Osteoblast (primary cell): ENCODE measurements around the gene MALRD1. TPM values are rescaled to one million over a fixed set of nuclear protein-coding genes. Genes with fewer than 3 reads are reported as not detected.

Experiments
- DNase-seq: peaks from one replicate; pipeline ENCODE4 v3.0.0; 2011; ENCODE audit warnings: low spot score, mixed read lengths; ENCODE audit not compliant: insufficient read length; ENCODE audit errors: missing footprints
- H2AFZ ChIP-seq: 2 replicates; pipeline ENCODE4 v1.6.0; 2011; ENCODE audit warnings: mild to moderate bottlenecking, low read length
- H3K27ac ChIP-seq: 2 replicates; pipeline ENCODE4 v1.5.1; 2011; ENCODE audit warnings: mild to moderate bottlenecking, low read depth, low read length, moderate library complexity
- H3K27me3 ChIP-seq: 2 replicates; pipeline ENCODE4 v1.6.0; 2012; ENCODE audit warnings: mild to moderate bottlenecking, control low read depth, inconsistent platforms, low read length, moderate library complexity; ENCODE audit not compliant: insufficient read depth
- H3K36me3 ChIP-seq: 2 replicates; pipeline ENCODE4 v1.5.1; 2011; ENCODE audit warnings: mild to moderate bottlenecking, low read length, control low read depth, moderate library complexity; ENCODE audit not compliant: insufficient read depth
- H3K4me1 ChIP-seq: 2 replicates; pipeline ENCODE4 v1.5.1; 2011; ENCODE audit warnings: mild to moderate bottlenecking, low read length, control low read depth, moderate library complexity; ENCODE audit not compliant: insufficient read depth
- H3K4me2 ChIP-seq: 2 replicates; pipeline ENCODE4 v1.6.0; 2011; ENCODE audit warnings: mild to moderate bottlenecking, low read length; ENCODE audit not compliant: insufficient read depth
- H3K4me3 ChIP-seq: fragments of 200-600 bp; sonication (generic); 3 replicates; pipeline ENCODE4 v1.5.1; 2012; ENCODE audit warnings: mild to moderate bottlenecking, low read length, inconsistent platforms; ENCODE audit not compliant: insufficient read depth
- H3K79me2 ChIP-seq: 2 replicates; pipeline ENCODE4 v1.6.0; 2012; ENCODE audit warnings: mild to moderate bottlenecking, low read length, control low read depth, inconsistent platforms; ENCODE audit not compliant: insufficient read depth
- H3K9me3 ChIP-seq: 2 replicates; pipeline ENCODE4 v1.5.1; 2011; ENCODE audit warnings: low read depth, low read length, control low read depth
- H4K20me1 ChIP-seq: 2 replicates; pipeline ENCODE4 v1.6.0; 2012; ENCODE audit warnings: mild to moderate bottlenecking, low read length, control low read depth; ENCODE audit not compliant: insufficient read depth
- CTCF ChIP-seq: IDR thresholded peaks from 2 replicates; pipeline ENCODE4 v1.5.1; 2011; ENCODE audit warnings: mild to moderate bottlenecking, low read depth, low read length, moderate library complexity; ENCODE audit errors: extremely low read depth
- total RNA-seq: library from RNA; depleted of rRNA; stranded (reverse); fragments of >200 nt; gene quantifications from 2 replicates; pipeline ENCODE4 v1.2.3, GENCODE V29; 2012

The MALRD1 gene
- total RNA-seq, 1 donor: 2.9 TPM

DNA sequence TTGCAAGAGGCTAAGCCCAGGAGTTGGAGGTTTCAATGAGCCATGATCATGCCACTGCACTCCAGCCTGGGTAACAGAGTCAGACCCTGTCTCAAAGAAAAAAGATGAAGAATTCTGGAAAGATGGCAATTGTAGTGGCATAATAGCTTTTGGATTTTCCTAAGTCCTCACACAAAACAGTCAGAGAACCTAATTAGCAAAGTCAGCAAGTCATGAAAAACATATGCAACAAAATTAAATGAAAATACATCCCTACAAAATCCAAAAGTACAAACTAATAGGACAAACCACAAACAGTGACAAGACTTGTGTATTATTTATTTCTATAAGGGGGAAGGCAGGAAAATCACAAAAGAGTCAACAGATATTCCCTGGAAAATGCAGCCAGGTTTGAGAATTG, 405.4 kb downstream of the MALRD1 start:
- Histone ChIP-seq H3K9me3 (no peaks in the 10 kb centered on the region), H2AFZ (no peak overlapping the region), H3K27ac (no peak overlapping the region), H3K27me3 (no peaks in the 10 kb centered on the region), H3K36me3 (no peaks in the 10 kb centered on the region), H3K4me1 (no peaks in the 10 kb centered on the region), H3K4me2 (no peak overlapping the region), H4K20me1 (no peaks in the 10 kb centered on the region), H3K79me2 (no peaks in the 10 kb centered on the region), H3K4me3 (no peak overlapping the region)
- no peak for TF ChIP-seq CTCF
- no peak for DNase-seq

DNA sequence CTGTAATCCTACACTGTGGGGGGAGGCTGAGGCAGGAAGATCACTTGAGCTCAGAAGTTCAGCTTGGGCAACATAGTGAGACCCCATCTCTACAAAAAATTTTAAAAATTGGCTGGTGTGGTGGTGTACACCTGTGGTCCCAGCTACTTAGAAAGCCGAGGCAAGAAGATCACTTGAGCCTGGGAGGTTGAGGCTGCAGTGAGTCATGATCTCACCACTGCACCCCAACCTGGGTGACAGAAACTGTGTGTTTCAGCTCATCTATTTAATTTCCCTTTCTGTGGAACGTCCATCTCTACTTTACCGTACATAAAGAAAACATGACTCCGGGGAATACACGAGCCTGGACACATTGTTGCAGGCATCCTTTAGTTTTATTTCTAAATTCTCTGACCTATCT, 413.0 kb downstream of the MALRD1 start:
- no peaks in the 10 kb centered on the region for H3K4me1 ChIP-seq
- no peaks in the 10 kb centered on the region for H3K9me3 ChIP-seq
- no peaks in the 10 kb centered on the region for H3K79me2 ChIP-seq
- no peak overlapping the region for H3K4me2 ChIP-seq
- TF ChIP-seq CTCF: no peak
- no peak overlapping the region for H2AFZ ChIP-seq
- H3K36me3 ChIP-seq: no peaks in the 10 kb centered on the region
- no peaks in the 10 kb centered on the region for H4K20me1 ChIP-seq
- no peak for DNase-seq
- H3K4me3 ChIP-seq: no peak overlapping the region
- no peak overlapping the region for H3K27ac ChIP-seq
- H3K27me3 ChIP-seq: no peaks in the 10 kb centered on the region

GRCh38 chr10:19466709-19467108, 418.1 kb downstream of the MALRD1 start:
- no peak overlapping the region for H2AFZ ChIP-seq
- DNase-seq: no peak
- H3K4me3 ChIP-seq: no peak overlapping the region
- H3K4me2 ChIP-seq: no peak overlapping the region
- H3K4me1 ChIP-seq: no peaks in the 10 kb centered on the region
- no peaks in the 10 kb centered on the region for H3K36me3 ChIP-seq
- H4K20me1 ChIP-seq: no peaks in the 10 kb centered on the region
- no peaks in the 10 kb centered on the region for H3K27me3 ChIP-seq
- no peak for TF ChIP-seq CTCF
- H3K27ac ChIP-seq: no peak overlapping the region
- H3K79me2 ChIP-seq: no peaks in the 10 kb centered on the region
- no peaks in the 10 kb centered on the region for H3K9me3 ChIP-seq

DNA sequence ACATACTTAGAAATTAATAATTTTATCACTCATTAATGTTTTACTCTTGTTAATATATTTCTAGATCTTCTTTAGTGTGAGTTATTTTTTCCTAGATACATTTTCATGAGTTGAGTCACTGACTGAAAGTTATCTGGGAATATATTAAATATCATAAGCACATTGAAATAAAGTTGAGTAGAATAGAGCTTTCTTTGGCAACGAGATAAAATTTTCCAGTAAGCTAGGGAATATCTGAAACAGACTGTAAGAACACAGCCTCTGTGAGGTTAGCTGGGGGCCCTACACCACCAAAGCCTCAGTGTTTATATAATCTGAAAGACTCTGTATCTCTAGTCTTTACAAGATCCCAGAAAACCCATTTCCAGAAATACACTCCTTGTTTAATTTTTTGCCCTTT, 419.8 kb downstream of the MALRD1 start:
- Histone ChIP-seq H3K27ac (no peak overlapping the region), H2AFZ (no peak overlapping the region), H3K9me3 (no peaks in the 10 kb centered on the region), H3K79me2 (no peaks in the 10 kb centered on the region), H3K4me2 (no peak overlapping the region), H3K36me3 (no peaks in the 10 kb centered on the region), H3K4me3 (no peak overlapping the region), H3K4me1 (no peaks in the 10 kb centered on the region), H4K20me1 (no peaks in the 10 kb centered on the region), H3K27me3 (no peaks in the 10 kb centered on the region)
- DNase-seq: no peak
- TF ChIP-seq CTCF: no peak
